ENCODE results near the gene TESK2.

DNA sequence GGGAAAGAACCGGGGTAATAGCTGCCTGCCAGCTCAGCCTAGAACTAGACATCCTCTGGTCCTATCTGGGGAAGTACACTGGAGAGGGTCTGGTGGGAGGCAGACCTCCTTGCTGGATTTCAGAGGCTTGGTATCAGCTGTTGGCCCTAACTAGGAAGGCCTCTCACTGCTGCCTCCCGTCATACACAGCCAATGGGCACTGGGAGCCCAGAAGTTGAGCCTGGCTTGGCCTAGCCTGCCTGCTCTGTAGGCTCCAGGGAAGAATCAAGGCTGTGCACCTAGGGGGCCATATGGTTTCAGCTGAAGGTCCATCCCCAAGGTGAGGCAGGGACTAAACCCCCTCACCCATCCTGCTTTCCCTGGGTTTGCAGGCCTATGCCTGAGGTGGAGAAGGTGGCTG lies 146.5 kb downstream of the TESK2 start:
- TF ChIP-seq, protein P1, sequence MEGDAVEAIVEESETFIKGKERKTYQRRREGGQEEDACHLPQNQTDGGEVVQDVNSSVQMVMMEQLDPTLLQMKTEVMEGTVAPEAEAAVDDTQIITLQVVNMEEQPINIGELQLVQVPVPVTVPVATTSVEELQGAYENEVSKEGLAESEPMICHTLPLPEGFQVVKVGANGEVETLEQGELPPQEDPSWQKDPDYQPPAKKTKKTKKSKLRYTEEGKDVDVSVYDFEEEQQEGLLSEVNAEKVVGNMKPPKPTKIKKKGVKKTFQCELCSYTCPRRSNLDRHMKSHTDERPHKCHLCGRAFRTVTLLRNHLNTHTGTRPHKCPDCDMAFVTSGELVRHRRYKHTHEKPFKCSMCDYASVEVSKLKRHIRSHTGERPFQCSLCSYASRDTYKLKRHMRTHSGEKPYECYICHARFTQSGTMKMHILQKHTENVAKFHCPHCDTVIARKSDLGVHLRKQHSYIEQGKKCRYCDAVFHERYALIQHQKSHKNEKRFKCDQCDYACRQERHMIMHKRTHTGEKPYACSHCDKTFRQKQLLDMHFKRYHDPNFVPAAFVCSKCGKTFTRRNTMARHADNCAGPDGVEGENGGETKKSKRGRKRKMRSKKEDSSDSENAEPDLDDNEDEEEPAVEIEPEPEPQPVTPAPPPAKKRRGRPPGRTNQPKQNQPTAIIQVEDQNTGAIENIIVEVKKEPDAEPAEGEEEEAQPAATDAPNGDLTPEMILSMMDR (IDR thresholded peaks at IDR 0.05) = no peak
- TF ChIP-seq POLR2A (IDR thresholded peaks at IDR 0.05) = no peak

Measured in adrenal gland (tissue), 5 donors.